Adrenal gland (tissue), 12 donors: ENCODE data around the gene COL18A1. TPM values are rescaled to one million over a fixed set of nuclear protein-coding genes. Genes with fewer than 3 reads are reported as not detected.

ENCODE experiments used
- DNase-seq, 7 donors: peaks; one replicate each; pipeline ENCODE4 v3.0.0-alpha.2; 2019 to 2020
- H3K27ac ChIP-seq, 5 donors: fragments of 200-600 bp; sonication (generic) in 4 of 5; 1 replicate in 3 of 5; 2 replicates in 2 of 5; pipeline versions ENCODE4 v1.5.1 to v1.8.0; 2016 to 2020; ENCODE audit warnings: mild to moderate bottlenecking in 1 of 5
- H3K27me3 ChIP-seq: fragments of 200-600 bp; 2 replicates; pipeline ENCODE4 v1.8.0; 2021
- H3K36me3 ChIP-seq, 2 donors: fragments of 200-600 bp; replicated peaks in 1 of 2; 1 replicate in 1 of 2; 2 replicates in 1 of 2; pipeline versions ENCODE4 v1.5.1 to v1.8.0; 2018 to 2022
- H3K4me1 ChIP-seq, 2 donors: fragments of 200-600 bp; replicated peaks in 1 of 2; 1 replicate in 1 of 2; 2 replicates in 1 of 2; pipeline versions ENCODE4 v1.5.1 to v1.8.0; 2018 to 2021
- H3K4me3 ChIP-seq, 4 donors: fragments of 200-600 bp; sonication (generic) in 3 of 4; one replicate each; pipeline ENCODE4 v1.5.1; 2016 to 2018
- H3K9me3 ChIP-seq, 3 donors: fragments of 200-600 bp; sonication (generic) in 1 of 3; replicated peaks in 1 of 3; 1 replicate in 2 of 3; 2 replicates in 1 of 3; pipeline versions ENCODE4 v1.5.1 to v1.8.0; 2016 to 2021
- CTCF ChIP-seq, 6 experiments: fragments of 450-650 bp in 4 of 6; fragments of 200-600 bp in 2 of 6; sonication (generic) in 1 of 6; IDR thresholded peaks; 1 replicate in 5 of 6; 2 replicates in 1 of 6; pipeline versions ENCODE4 v1.5.1 to v1.8.0; 2016 to 2021; ENCODE audit warnings: antibody characterized with exemption in 6 of 6, mild to moderate bottlenecking in 2 of 6, moderate library complexity in 1 of 6
- POLR2A ChIP-seq, 2 donors: fragments of 450-650 bp; IDR thresholded peaks; one replicate each; pipeline ENCODE4 v1.6.1; 2017; ENCODE audit warnings: antibody characterized with exemption in 2 of 2, mild to moderate bottlenecking in 2 of 2, moderate library complexity in 1 of 2
- WGBS, 4 donors: extraction: QIAGEN DNeasy Blood & Tissue Kit in 2 of 4; methylation state at CpG; one replicate each; pipeline versions ENCODE4 v1.1.5 to v1.1.7; 2013 to 2017; 5-methylcytosine and 5-hydroxymethylcytosine counted together
- intact Hi-C, 2 donors: fragments of 100-400 bp; cut with DNase I; formaldehyde crosslinking; loops; one replicate each; pipeline versions ENCODE4 v1.14.1 to v1.15.0; 2022 to 2023
- polyA plus RNA-seq, 3 donors: library from polyadenylated mRNA; stranded (reverse); fragments of 200-250 nt in 2 of 3; fragments of 350-450 nt in 1 of 3; fragmentation: Illumina TruSeq in 1 of 3; extraction: RNeasy Lipid Tissue Mini Kit (QIAGEN cat#74804) in 1 of 3; gene quantifications; one replicate each; pipeline ENCODE4 v1.2.3, GENCODE V29; 2013 to 2014
- total RNA-seq, 9 donors: library from RNA; depleted of rRNA in 4 of 9; stranded (reverse); fragments of >200 nt in 4 of 9; fragments of 120-200 nt in 1 of 9; fragmentation: NEBNext Ultra II Directional in 1 of 9; extraction: Animal tissue kit (Norgen Biotek cat#: 25700) in 1 of 9; gene quantifications; one replicate each; pipeline versions ENCODE4 v1.1.0 to v1.2.4, GENCODE V29; 2013 to 2023
- donor health status: healthy with polysubstance abuse.
- donor health status: Bipolar disorder and iron deficiency.
- donor health status: DM: yes; HTN: yes; CAD: no.
- donor health status: DM: no; HTN: no; CAD: no.
- donor health status: DM: no; HTN: no; CAD: no.
- donor health status: DM: yes; HTN: yes; CAD: no.

The COL18A1 gene
- total and polyA plus RNA-seq, 12 donors = 10.9 to 244 (median 141) TPM

GRCh38 chr21:45471525-45472221 is 66.7 kb downstream of the COL18A1 start:
- H3K4me1 ChIP-seq = peaks cover 14 to 30% of the 10 kb centered on the region in 2 donors
- H3K9me3 ChIP-seq = no peaks in the 10 kb centered on the region
- intact Hi-C loops = loop anchor here in 1 of 2 donors (10.0 kb wide), 2 partner anchors 123 to 353 kb away; no protein-coding TSS in a partner anchor
- TF ChIP-seq POLR2A (IDR thresholded peaks at IDR 0.05) (no peak), CTCF (IDR thresholded peaks at IDR 0.05) (no peak)
- 59 to 67% (median 63%) methylated on average over 24 to 30 of the region's 30 CpGs for WGBS, 4 donors
- H3K36me3 ChIP-seq = peaks cover 0 to 25% of the 10 kb centered on the region in 2 donors
- H3K4me3 ChIP-seq = no peak overlapping the region
- H3K27ac ChIP-seq = peak overlapping the region in 3 of 5 donors; percentile 54 to 93 (median 81)
- peak in 1 of 7 donors; percentile 20 for DNase-seq
- no peaks in the 10 kb centered on the region for H3K27me3 ChIP-seq

- 77 to 85% (median 81%) methylated on average over 12 to 42 of the region's 42 CpGs for WGBS, 4 donors
- Histone ChIP-seq H3K4me3 (no peak overlapping the region), H3K4me1 (peaks cover 14 to 31% of the 10 kb centered on the region in 2 donors), H3K27ac (peak overlapping the region in 2 of 5 donors; percentile 81 to 93), H3K36me3 (peaks cover 0 to 25% of the 10 kb centered on the region in 2 donors), H3K9me3 (no peaks in the 10 kb centered on the region), H3K27me3 (no peaks in the 10 kb centered on the region)
- TF ChIP-seq CTCF (IDR thresholded peaks at IDR 0.05) = no peak
- no peak for TF ChIP-seq POLR2A (IDR thresholded peaks at IDR 0.05)
- intact Hi-C loops = loop anchor here in 1 of 2 donors (10.0 kb wide), 2 partner anchors 122 to 352 kb away; no protein-coding TSS in a partner anchor
- DNase-seq = no peak
Observed at GRCh38 chr21:45472445-45473365, 67.7 kb downstream of the COL18A1 start.

- peaks cover 0 to 25% of the 10 kb centered on the region in 2 donors for H3K36me3 ChIP-seq
- H3K27me3 ChIP-seq = no peaks in the 10 kb centered on the region
- DNase-seq = no peak
- no peaks in the 10 kb centered on the region for H3K9me3 ChIP-seq
- no peak overlapping the region for H3K4me3 ChIP-seq
- H3K27ac ChIP-seq = no peak overlapping the region
- H3K4me1 ChIP-seq = peaks cover 14 to 34% of the 10 kb centered on the region in 2 donors
- intact Hi-C loops = loop anchor here in 1 of 2 donors (10.0 kb wide), 2 partner anchors 121 to 351 kb away; no protein-coding TSS in a partner anchor
- no peak for TF ChIP-seq CTCF (IDR thresholded peaks at IDR 0.05)
- no peak for TF ChIP-seq POLR2A (IDR thresholded peaks at IDR 0.05)
- WGBS, 4 donors = 88 to 90% (median 89%) methylated on average over 20 to 24 of the region's 24 CpGs
Observed at GRCh38 chr21:45473496-45474322, 68.7 kb downstream of the COL18A1 start.
